Right lobe of liver (tissue), 6 donors: Measurements from ENCODE around the gene AGO4. TPM values are rescaled to one million over a fixed set of nuclear protein-coding genes. Genes with fewer than 3 reads are reported as not detected.
"Not testable (repeated sequence)": the region's sequence is repeated elsewhere in the genome, so short reads cannot be mapped to it uniquely, and the experiment has no call there.

Experiments used
- ATAC-seq, 4 donors: fragments of 200-7000 bp; cut with Tn5 transposase; one replicate each; pipeline ENCODE4 v1.9.1; 2020; ENCODE audit warnings: mild to moderate bottlenecking in 4 of 4, moderate library complexity in 4 of 4
- DNase-seq, 3 donors: peaks; one replicate each; pipeline ENCODE4 v3.0.0-alpha.2; 2020
- H3K27ac ChIP-seq, 3 donors: fragments of 200-600 bp; one replicate each; pipeline ENCODE4 v1.8.0; 2022
- H3K27me3 ChIP-seq, 2 donors: fragments of 200-600 bp; one replicate each; pipeline ENCODE4 v1.8.0; 2022
- H3K36me3 ChIP-seq, 4 donors: fragments of 200-600 bp; sonication (generic) in 1 of 4; one replicate each; pipeline versions ENCODE4 v1.5.1 to v1.8.0; 2017 to 2022; ENCODE audit warnings: control low read depth in 1 of 4
- H3K4me1 ChIP-seq, 4 donors: fragments of 200-600 bp; sonication (generic) in 1 of 4; one replicate each; pipeline versions ENCODE4 v1.5.1 to v1.8.0; 2017 to 2022; ENCODE audit warnings: control low read depth in 1 of 4
- H3K4me3 ChIP-seq, 3 donors: fragments of 200-600 bp; one replicate each; pipeline ENCODE4 v1.8.0; 2022
- H3K9me3 ChIP-seq, 4 donors: fragments of 200-600 bp; sonication (generic) in 1 of 4; one replicate each; pipeline versions ENCODE4 v1.5.1 to v1.8.0; 2017 to 2022; ENCODE audit warnings: control low read depth in 1 of 4
- POLR2A ChIP-seq: fragments of 450-650 bp; IDR thresholded peaks from one replicate; pipeline ENCODE4 v1.6.1; 2017; ENCODE audit warnings: antibody characterized with exemption, mild to moderate bottlenecking
- WGBS: methylation state at CpG from one replicate; pipeline ENCODE4 v1.1.6; 2018; ENCODE audit warnings: low coverage, low lambda C conversion rate; ENCODE audit not compliant: insufficient coverage; ENCODE audit errors: missing lambda C conversion rate; 5-methylcytosine and 5-hydroxymethylcytosine counted together
- intact Hi-C, 2 donors: fragments of 100-400 bp; cut with DNase I; formaldehyde crosslinking; loops; one replicate each; pipeline versions ENCODE4 v1.11.2 to v1.14.1; 2022
- total RNA-seq, 6 experiments: library from RNA; depleted of rRNA in 2 of 6; stranded (reverse); fragments of >200 nt in 2 of 6; fragmentation: NEBNext Ultra II Directional in 3 of 6; extraction: Animal tissue kit (Norgen Biotek cat#: 25700) in 3 of 6; gene quantifications; one replicate each; pipeline versions ENCODE4 v1.1.0 to v1.2.4, GENCODE V29; 2016 to 2023
- TF ChIP-seq, protein P1 (sequence below), 4 donors: fragments of 200-600 bp in 3 of 4; fragments of 450-650 bp in 1 of 4; IDR thresholded peaks; one replicate each; pipeline versions ENCODE4 v1.5.1 to v1.8.0; 2016 to 2022; ENCODE audit warnings: antibody characterized with exemption in 4 of 4, mild to moderate bottlenecking in 2 of 4
- donor health status: DM: no; HTN: yes; CAD: no.
- donor health status: DM: no; HTN: no; CAD: no.
- donor health status: DM: no; HTN: no; CAD: no.
- donor health status: DM: no; HTN: yes; CAD: no.
- donor health status: DM: no; HTN: yes; CAD: no.

AGO4 gene
- total RNA-seq, 6 experiments from 2014 or later = 6.5 to 10.4 (median 7.7) TPM

DNA sequence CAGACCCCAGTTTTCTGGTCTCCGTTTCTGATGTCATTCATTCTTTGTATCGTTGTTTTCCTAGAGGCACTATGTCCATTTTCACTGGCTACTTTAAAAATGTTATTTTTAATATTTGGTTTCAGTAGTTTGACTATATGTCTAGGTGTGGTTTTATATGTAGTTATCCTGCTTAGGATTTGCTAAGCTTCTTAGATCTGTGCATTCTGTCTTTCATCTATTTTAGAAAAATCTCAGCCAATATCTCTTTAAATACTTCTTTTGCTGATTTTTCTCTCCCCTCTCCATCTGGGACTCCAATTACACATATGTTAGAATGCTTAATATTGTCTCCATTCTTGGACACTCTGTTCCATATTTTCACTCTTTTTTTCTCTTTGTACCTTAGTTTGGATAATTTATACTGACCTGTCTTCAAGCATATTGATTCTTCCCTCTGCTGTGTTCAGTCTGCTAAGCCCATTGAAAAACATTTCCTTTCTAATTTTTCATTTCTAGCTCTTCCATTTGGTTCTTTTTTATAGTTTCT lies 24.7 kb upstream of the AGO4 start:
- TF ChIP-seq, protein P1, sequence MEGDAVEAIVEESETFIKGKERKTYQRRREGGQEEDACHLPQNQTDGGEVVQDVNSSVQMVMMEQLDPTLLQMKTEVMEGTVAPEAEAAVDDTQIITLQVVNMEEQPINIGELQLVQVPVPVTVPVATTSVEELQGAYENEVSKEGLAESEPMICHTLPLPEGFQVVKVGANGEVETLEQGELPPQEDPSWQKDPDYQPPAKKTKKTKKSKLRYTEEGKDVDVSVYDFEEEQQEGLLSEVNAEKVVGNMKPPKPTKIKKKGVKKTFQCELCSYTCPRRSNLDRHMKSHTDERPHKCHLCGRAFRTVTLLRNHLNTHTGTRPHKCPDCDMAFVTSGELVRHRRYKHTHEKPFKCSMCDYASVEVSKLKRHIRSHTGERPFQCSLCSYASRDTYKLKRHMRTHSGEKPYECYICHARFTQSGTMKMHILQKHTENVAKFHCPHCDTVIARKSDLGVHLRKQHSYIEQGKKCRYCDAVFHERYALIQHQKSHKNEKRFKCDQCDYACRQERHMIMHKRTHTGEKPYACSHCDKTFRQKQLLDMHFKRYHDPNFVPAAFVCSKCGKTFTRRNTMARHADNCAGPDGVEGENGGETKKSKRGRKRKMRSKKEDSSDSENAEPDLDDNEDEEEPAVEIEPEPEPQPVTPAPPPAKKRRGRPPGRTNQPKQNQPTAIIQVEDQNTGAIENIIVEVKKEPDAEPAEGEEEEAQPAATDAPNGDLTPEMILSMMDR (IDR thresholded peaks at IDR 0.05) = no peak
- no peak for TF ChIP-seq POLR2A
- 84% methylated on average over 2 of the region's 2 CpGs for WGBS
- no peak for DNase-seq
- Histone ChIP-seq H3K36me3 (no peaks in the 10 kb centered on the region), H3K27me3 (no peaks in the 10 kb centered on the region), H3K4me3 (no peak overlapping the region), H3K27ac (no peak overlapping the region), H3K4me1 (no peaks in the 10 kb centered on the region), H3K9me3 (no peaks in the 10 kb centered on the region)
- ATAC-seq = no peak
- intact Hi-C loops = no loop called here

DNA sequence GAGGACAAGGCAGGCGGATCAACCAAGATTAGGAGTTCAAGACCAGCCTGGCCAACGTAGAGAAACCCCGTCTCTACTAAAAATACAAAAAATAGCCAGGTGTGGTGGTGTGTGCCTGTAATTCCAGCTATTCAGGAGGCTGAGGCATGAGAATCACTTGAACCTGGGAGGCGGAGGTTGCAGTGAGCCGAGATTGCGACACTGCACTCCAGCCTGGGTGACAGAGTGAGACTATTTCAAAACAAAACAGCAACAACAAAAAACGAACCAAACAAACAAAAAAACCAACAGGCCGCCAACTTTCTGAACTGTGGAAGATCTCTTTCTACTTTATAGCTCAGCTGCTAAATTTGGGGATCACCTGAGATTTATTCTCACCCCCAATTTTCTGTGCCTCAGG lies 23.5 kb upstream of the AGO4 start:
- H3K27ac ChIP-seq, ATAC-seq, H3K36me3 ChIP-seq, H3K4me3 ChIP-seq, H3K27me3 ChIP-seq, intact Hi-C loops, H3K4me1 ChIP-seq, H3K9me3 ChIP-seq, DNase-seq: not testable (repeated sequence)
- 74% methylated on average over 8 of the region's 8 CpGs for WGBS

DNA sequence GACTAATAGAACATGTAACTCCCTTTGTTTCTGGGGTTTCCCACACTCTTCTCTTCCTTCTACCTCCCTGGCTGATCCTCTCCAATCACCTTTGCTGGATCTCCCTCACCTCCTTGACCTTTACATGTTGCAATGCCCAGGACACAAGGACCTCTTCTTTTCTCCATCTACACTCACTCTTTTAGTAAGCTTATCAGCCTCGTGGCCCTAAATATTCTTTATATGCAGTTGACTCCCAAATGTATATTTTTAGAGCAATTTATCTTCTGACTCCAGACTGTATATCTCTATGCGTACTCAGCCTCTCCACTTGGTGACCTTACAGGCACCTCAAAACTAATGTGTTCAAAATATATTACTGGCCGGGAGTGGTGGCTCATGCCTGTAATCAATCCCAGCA lies 19.7 kb upstream of the AGO4 start:
- Histone ChIP-seq H3K36me3 (no peaks in the 10 kb centered on the region), H3K9me3 (no peaks in the 10 kb centered on the region), H3K4me1 (no peaks in the 10 kb centered on the region), H3K4me3 (no peak overlapping the region), H3K27me3 (no peaks in the 10 kb centered on the region), H3K27ac (no peak overlapping the region)
- TF ChIP-seq, protein P1 (IDR thresholded peaks at IDR 0.05) = no peak
- no peak for TF ChIP-seq POLR2A
- intact Hi-C loops = no loop called here
- no peak for DNase-seq
- no peak for ATAC-seq
- WGBS = 30% methylated on average over 2 of the region's 3 CpGs

DNA sequence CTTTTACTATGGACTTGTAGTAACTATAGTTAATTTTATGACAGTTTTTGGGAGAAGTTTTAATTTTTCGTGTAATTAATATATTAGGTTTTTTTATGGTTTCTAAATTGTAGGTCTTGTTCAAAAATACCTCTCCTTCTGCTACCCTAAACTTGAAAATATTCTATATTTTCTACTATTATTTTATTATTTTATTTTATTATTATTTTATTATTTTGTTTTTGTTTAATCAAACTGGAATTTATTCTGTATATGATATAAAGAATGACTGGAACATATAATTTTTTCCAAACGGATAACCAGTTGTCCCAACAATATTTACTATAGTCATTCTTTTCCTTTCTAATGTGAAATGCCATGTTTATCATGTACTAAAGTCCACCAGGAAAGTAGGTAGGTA lies 17.1 kb upstream of the AGO4 start:
- intact Hi-C loops = no loop called here
- no peaks in the 10 kb centered on the region for H3K36me3 ChIP-seq
- H3K4me1 ChIP-seq = no peaks in the 10 kb centered on the region
- H3K4me3 ChIP-seq = no peak overlapping the region
- H3K9me3 ChIP-seq = no peaks in the 10 kb centered on the region
- DNase-seq = no peak
- H3K27ac ChIP-seq = no peak overlapping the region
- H3K27me3 ChIP-seq = no peaks in the 10 kb centered on the region
- WGBS = 79% methylated on average over 2 of the region's 2 CpGs
- no peak for ATAC-seq
- TF ChIP-seq, protein P1 (IDR thresholded peaks at IDR 0.05) = no peak
- no peak for TF ChIP-seq POLR2A

DNA sequence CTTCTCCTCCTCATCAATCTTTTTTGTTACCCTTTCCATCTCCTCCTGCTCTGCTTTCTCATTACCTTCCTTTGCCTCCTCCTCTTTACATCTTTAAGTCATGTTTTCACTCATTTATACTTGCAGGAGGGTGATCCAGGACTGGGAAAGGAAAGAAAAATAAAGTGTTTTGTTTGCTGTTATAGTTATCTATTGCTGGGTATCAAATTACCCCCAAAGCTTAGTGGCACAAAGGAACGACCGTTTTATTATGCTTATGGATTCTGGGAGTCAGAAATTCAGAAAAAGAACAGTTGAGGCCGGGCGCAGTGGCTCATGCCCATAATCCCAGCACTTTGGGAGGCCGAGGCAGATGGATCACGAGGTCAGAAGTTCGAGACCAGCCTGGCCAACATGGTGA lies 12.5 kb upstream of the AGO4 start:
- no peak for ATAC-seq
- Histone ChIP-seq H3K36me3 (no peaks in the 10 kb centered on the region), H3K9me3 (no peaks in the 10 kb centered on the region), H3K27me3 (no peaks in the 10 kb centered on the region), H3K4me1 (no peaks in the 10 kb centered on the region), H3K27ac (no peak overlapping the region), H3K4me3 (no peak overlapping the region)
- intact Hi-C loops = no loop called here
- TF ChIP-seq, protein P1 (IDR thresholded peaks at IDR 0.05) = no peak
- TF ChIP-seq POLR2A = no peak
- no peak for DNase-seq
- WGBS = 78% methylated on average over 7 of the region's 7 CpGs
